Esophagus muscularis mucosa (tissue), 4 donors: Measurements from ENCODE around the gene GADD45GIP1.
"Not testable (repeated sequence)": the region's sequence is repeated elsewhere in the genome, so short reads cannot be mapped to it uniquely, and the experiment has no call there.

ENCODE experiments used
- EP300 ChIP-seq: sonication (generic); formaldehyde crosslinking; IDR thresholded peaks from one replicate; pipeline ENCODE4 v1.6.1; 2017; ENCODE audit warnings: antibody characterized with exemption
- POLR2AphosphoS5 ChIP-seq, 2 donors: sonication (generic); formaldehyde crosslinking; IDR thresholded peaks; one replicate each; pipeline ENCODE4 v1.6.1; 2017; ENCODE audit warnings: antibody characterized with exemption in 2 of 2
- TF ChIP-seq, protein P1 (sequence below), 3 experiments: fragments of 200-600 bp in 2 of 3; fragments of 450-650 bp in 1 of 3; sonication (generic) in 2 of 3; IDR thresholded peaks; one replicate each; pipeline ENCODE4 v1.5.1; 2017 to 2019; ENCODE audit warnings: antibody characterized with exemption in 3 of 3, mild to moderate bottlenecking in 2 of 3, moderate library complexity in 1 of 3

DNA sequence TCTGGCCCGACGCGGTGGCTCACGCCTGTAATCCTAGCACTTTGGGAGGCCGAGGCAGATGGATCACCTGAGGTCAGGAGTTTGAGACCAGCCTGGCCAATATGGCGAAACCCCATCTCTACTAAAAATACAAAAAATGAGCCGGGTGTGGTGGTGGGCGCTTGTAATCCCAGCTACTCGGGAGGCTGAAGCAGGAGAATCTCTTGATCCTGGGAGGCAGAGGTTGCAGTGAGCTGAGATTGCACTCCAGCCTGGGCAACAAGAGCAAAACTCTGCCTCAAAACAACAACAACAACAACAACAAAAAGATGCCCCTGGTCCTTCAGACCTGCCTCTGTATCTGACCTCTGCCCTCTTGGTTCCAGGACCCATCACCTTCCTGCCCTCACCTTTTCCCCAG, 1.4 kb downstream of the GADD45GIP1 start:
- not testable (repeated sequence) for TF ChIP-seq EP300; POLR2AphosphoS5 (IDR thresholded peaks at IDR 0.05)
- TF ChIP-seq, protein P1, sequence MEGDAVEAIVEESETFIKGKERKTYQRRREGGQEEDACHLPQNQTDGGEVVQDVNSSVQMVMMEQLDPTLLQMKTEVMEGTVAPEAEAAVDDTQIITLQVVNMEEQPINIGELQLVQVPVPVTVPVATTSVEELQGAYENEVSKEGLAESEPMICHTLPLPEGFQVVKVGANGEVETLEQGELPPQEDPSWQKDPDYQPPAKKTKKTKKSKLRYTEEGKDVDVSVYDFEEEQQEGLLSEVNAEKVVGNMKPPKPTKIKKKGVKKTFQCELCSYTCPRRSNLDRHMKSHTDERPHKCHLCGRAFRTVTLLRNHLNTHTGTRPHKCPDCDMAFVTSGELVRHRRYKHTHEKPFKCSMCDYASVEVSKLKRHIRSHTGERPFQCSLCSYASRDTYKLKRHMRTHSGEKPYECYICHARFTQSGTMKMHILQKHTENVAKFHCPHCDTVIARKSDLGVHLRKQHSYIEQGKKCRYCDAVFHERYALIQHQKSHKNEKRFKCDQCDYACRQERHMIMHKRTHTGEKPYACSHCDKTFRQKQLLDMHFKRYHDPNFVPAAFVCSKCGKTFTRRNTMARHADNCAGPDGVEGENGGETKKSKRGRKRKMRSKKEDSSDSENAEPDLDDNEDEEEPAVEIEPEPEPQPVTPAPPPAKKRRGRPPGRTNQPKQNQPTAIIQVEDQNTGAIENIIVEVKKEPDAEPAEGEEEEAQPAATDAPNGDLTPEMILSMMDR (IDR thresholded peaks at IDR 0.05): not testable (repeated sequence)
